ENCODE data around the gene NMT2.

Gene NMT2

GRCh38 chr10:15140698-15141097 lies 27.8 kb downstream of the NMT2 start:
- DNase-seq: no peak

- no peak for DNase-seq
These were observed 30.9 kb downstream of the NMT2 start for GRCh38 chr10:15137636-15138035.

GRCh38 chr10:15137036-15137359 lies 31.5 kb downstream of the NMT2 start:
- no peak for DNase-seq

- DNase-seq: no peak
These were observed 32.1 kb downstream of the NMT2 start for GRCh38 chr10:15136129-15137035.

- DNase-seq: no peak
These were observed 37.2 kb downstream of the NMT2 start for GRCh38 chr10:15131330-15131729.

- no peak for DNase-seq
These were observed 43.6 kb downstream of the NMT2 start for GRCh38 chr10:15124908-15125307.

GRCh38 chr10:15124190-15124589 lies 44.3 kb downstream of the NMT2 start:
- no peak for DNase-seq

- no peak for DNase-seq
These were observed 44.7 kb downstream of the NMT2 start for GRCh38 chr10:15123749-15124184.

- DNase-seq: no peak
These were observed 45.9 kb downstream of the NMT2 start for GRCh38 chr10:15122477-15123030.

GRCh38 chr10:15121707-15122106 lies 46.8 kb downstream of the NMT2 start:
- no peak for DNase-seq

- DNase-seq: no peak
These were observed 48.0 kb downstream of the NMT2 start for GRCh38 chr10:15120523-15120922.

- no peak for DNase-seq
These were observed 49.9 kb downstream of the NMT2 start for GRCh38 chr10:15118615-15119014.

- DNase-seq: no peak
These were observed 52.3 kb downstream of the NMT2 start for GRCh38 chr10:15116225-15116624.

- DNase-seq: no peak
These were observed 54.7 kb downstream of the NMT2 start for GRCh38 chr10:15113766-15114165.

- no peak for DNase-seq
These were observed 55.8 kb downstream of the NMT2 start for GRCh38 chr10:15112657-15113056.

GRCh38 chr10:15106352-15107013 lies 62.0 kb downstream of the NMT2 start:
- DNase-seq: peak; percentile 2 to 66

GRCh38 chr10:15103513-15103912 lies 65.0 kb downstream of the NMT2 start:
- DNase-seq: no peak

GRCh38 chr10:15099886-15100285 lies 68.6 kb downstream of the NMT2 start:
- no peak for DNase-seq

- DNase-seq: peak; percentile 81 to 91
These were observed 71.3 kb downstream of the NMT2 start, which contains the start of gene RPP38 for GRCh38 chr10:15097011-15097812. TSS of gene RPP38 (plus strand) at chr10:15097355. CDS start at chr10:15103315, 5,960 bp downstream.

- DNase-seq: no peak
These were observed 71.9 kb downstream of the NMT2 start for GRCh38 chr10:15096661-15097010.

- no peak for DNase-seq
These were observed 75.6 kb downstream of the NMT2 start for GRCh38 chr10:15092855-15093408.

- DNase-seq: no peak
These were observed 77.1 kb downstream of the NMT2 start for GRCh38 chr10:15091418-15091817.
